IPS DF 4.7 (cell line): Measurements from ENCODE around the gene RHOA.
"Not testable (repeated sequence)": the region's sequence is repeated elsewhere in the genome, so short reads cannot be mapped to it uniquely, and the experiment has no call there.

Experiments used
- DNase-seq: peaks from one replicate; pipeline ENCODE4 v3.0.0-alpha.2; 2013; ENCODE audit warnings: low spot score; ENCODE audit errors: extremely low read depth

RHOA gene

GRCh38 chr3:49370585-49371290 lies 41.0 kb downstream of the RHOA start:
- DNase-seq, result no peak

- no peak for DNase-seq
Observed at GRCh38 chr3:49362561-49362960, 49.2 kb downstream of the RHOA start.

GRCh38 chr3:49359623-49360022 lies 52.2 kb downstream of the RHOA start:
- no peak for DNase-seq

- DNase-seq, result no peak
Observed at GRCh38 chr3:49358884-49359225, 52.9 kb downstream of the RHOA start.

- DNase-seq, result peak; percentile 69
Observed at GRCh38 chr3:49358217-49358883, 53.4 kb downstream of the RHOA start, which contains the start of gene GPX1. Gene GPX1, minus strand, starts transcription at chr3:49358353. Its CDS starts 75 bp downstream, at chr3:49358278.

GRCh38 chr3:49357443-49358216 lies 54.1 kb downstream of the RHOA start:
- DNase-seq, result not testable (repeated sequence)

- DNase-seq, result not testable (repeated sequence)
Observed at GRCh38 chr3:49357095-49357442, 54.7 kb downstream of the RHOA start.

GRCh38 chr3:49352890-49353421 lies 58.8 kb downstream of the RHOA start:
- DNase-seq, result no peak

- DNase-seq, result no peak
Observed at GRCh38 chr3:49352281-49352680, 59.5 kb downstream of the RHOA start.

- no peak for DNase-seq
Observed at GRCh38 chr3:49351521-49352011, 60.2 kb downstream of the RHOA start.

GRCh38 chr3:49349348-49350114 lies 62.2 kb downstream of the RHOA start:
- DNase-seq, result no peak

GRCh38 chr3:49348361-49348760 lies 63.4 kb downstream of the RHOA start:
- not testable (repeated sequence) for DNase-seq

GRCh38 chr3:49346797-49347251 lies 65.0 kb downstream of the RHOA start:
- no peak for DNase-seq

GRCh38 chr3:49343163-49343562 lies 68.6 kb downstream of the RHOA start:
- no peak for DNase-seq

- DNase-seq, result no peak
Observed at GRCh38 chr3:49341996-49342395, 69.8 kb downstream of the RHOA start.

GRCh38 chr3:49339941-49340800 lies 71.6 kb downstream of the RHOA start, which contains the start of gene USP4:
Gene USP4, minus strand, starts transcription at chr3:49340053. Its CDS starts 29 bp downstream, at chr3:49340024.
- peak; percentile 30 for DNase-seq

- DNase-seq, result no peak
Observed at GRCh38 chr3:49339581-49339940, 72.2 kb downstream of the RHOA start.

- DNase-seq, result no peak
Observed at GRCh38 chr3:49333916-49334633, 77.7 kb downstream of the RHOA start.

GRCh38 chr3:49333091-49333490 lies 78.7 kb downstream of the RHOA start:
- DNase-seq, result no peak
